ENCODE data around the gene NOMO2.
"Not testable (repeated sequence)": the region's sequence is repeated elsewhere in the genome, so short reads cannot be mapped to it uniquely, and the experiment has no call there.

- not testable (repeated sequence) for TF ChIP-seq RB1 (IDR thresholded peaks at IDR 0.05; ENCODE audit: borderline replicate concordance); CTCF (IDR thresholded peaks at IDR 0.05 in 2 of 3, conservative IDR thresholded peaks at IDR 0.05 in 1 of 3; ENCODE audit: control insufficient read depth in 2 of 3, extremely low read depth in 1 of 3, insufficient read depth in 1 of 3, low read depth in 3 of 3, low read length in 3 of 3); SREBF2 (IDR thresholded peaks at IDR 0.05; ENCODE audit: low read length); ZNF274 (IDR thresholded peaks at IDR 0.05; ENCODE audit: insufficient read depth, insufficient read length); RAD21 (IDR thresholded peaks at IDR 0.05; ENCODE audit: insufficient read depth, low read depth, low read length); EP300 (IDR thresholded peaks at IDR 0.05; ENCODE audit: borderline replicate concordance in 1 of 2, control insufficient read depth in 1 of 2, low read depth in 2 of 2, low read length in 2 of 2); HCFC1 (IDR thresholded peaks at IDR 0.05; ENCODE audit: low read length); RCOR1 (conservative IDR thresholded peaks at IDR 0.05; ENCODE audit: low read depth, low read length); POLR2AphosphoS5 (IDR thresholded peaks at IDR 0.05; ENCODE audit: low read length); YY1 (IDR thresholded peaks at IDR 0.05; ENCODE audit: low read depth, low read length); RBBP5 (conservative IDR thresholded peaks at IDR 0.05); MTA3 (IDR thresholded peaks at IDR 0.05; ENCODE audit: borderline replicate concordance, low read length)
Measured at GRCh38 chr16:18575945-18576344, 14.0 kb upstream of the NOMO2 start.

Measured in GM12878 (cell line).